Right atrium auricular region (tissue), 2 donors: Measurements from ENCODE around the gene B4GAT1. TPM values are rescaled to one million over a fixed set of nuclear protein-coding genes. Genes with fewer than 3 reads are reported as not detected.
"Not testable (repeated sequence)": the region's sequence is repeated elsewhere in the genome, so short reads cannot be mapped to it uniquely, and the experiment has no call there.

Experiments
- DNase-seq: peaks from one replicate; pipeline ENCODE4 v3.0.0-alpha.2; 2019; ENCODE audit warnings: low spot score
- H3K27ac ChIP-seq, 2 donors: fragments of 200-600 bp; sonication (generic); 1 replicate in 1 of 2; 2 replicates in 1 of 2; pipeline ENCODE4 v1.5.1; 2016 to 2019
- H3K27me3 ChIP-seq, 2 donors: fragments of 200-600 bp; sonication (generic); one replicate each; pipeline versions ENCODE4 v1.5.1 to v1.6.0; 2017 to 2019
- H3K36me3 ChIP-seq: fragments of 200-600 bp; sonication (generic); one replicate; pipeline ENCODE4 v1.5.1; 2016
- H3K4me1 ChIP-seq, 2 donors: fragments of 200-600 bp; sonication (generic); one replicate each; pipeline versions ENCODE4 v1.5.1 to v1.6.0; 2017 to 2019
- H3K4me3 ChIP-seq, 2 donors: fragments of 200-600 bp; sonication (generic); 1 replicate in 1 of 2; 2 replicates in 1 of 2; pipeline ENCODE4 v1.5.1; 2017 to 2019; ENCODE audit warnings: mild to moderate bottlenecking in 1 of 2, moderate library complexity in 1 of 2
- H3K9me3 ChIP-seq, 2 donors: fragments of 200-600 bp; sonication (generic); one replicate each; pipeline ENCODE4 v1.5.1; 2019
- total RNA-seq, 2 donors: library from RNA; depleted of rRNA; stranded (reverse); fragments of >200 nt; gene quantifications; one replicate each; pipeline ENCODE4 v1.1.0, GENCODE V29; 2016
- TF ChIP-seq, protein P1 (sequence below), 2 donors: fragments of 200-600 bp; sonication (generic); IDR thresholded peaks; one replicate each; pipeline ENCODE4 v1.5.1; 2019; ENCODE audit warnings: antibody characterized with exemption in 2 of 2

B4GAT1 gene
- total RNA-seq, 2 donors from 2014 or later = 61.1 to 64.3 TPM

DNA sequence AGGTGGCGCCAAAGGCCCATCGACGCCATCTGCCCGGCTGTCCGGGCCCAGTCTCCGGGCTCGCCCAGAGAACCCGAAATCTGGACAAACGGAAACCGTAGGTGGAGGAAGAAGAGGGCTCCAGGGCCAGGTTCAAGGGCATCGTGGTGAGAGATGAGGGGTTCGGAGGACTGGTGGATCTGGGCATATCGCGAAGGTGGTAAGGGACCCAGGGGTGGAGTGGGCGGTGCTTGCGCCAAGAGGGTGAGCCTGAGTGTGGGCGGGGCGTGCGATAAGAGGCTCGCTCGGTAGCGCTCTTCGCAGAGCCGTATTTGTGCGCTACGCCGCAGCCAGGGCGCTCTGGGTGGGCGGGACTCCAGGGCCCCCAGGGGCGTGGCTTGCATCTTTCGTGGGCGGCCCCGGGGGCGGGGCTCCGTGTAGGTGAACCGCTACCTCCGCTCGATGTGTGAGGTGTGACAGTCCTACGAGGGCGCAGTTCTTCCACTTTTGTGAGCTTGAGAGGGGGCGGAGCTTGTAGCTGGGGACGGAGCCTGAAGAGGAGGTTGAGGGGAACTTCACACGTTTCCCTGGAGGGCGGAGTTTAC, 35.4 kb downstream of the B4GAT1 start:
- DNase-seq = peak; percentile 92
- Histone ChIP-seq H3K36me3 (no peaks in the 10 kb centered on the region), H3K4me1 (peaks cover 0 to 42% of the 10 kb centered on the region in 2 donors), H3K27me3 (no peaks in the 10 kb centered on the region), H3K9me3 (no peaks in the 10 kb centered on the region), H3K27ac (peak overlapping the region; percentile 90 to 94), H3K4me3 (peak overlapping the region; percentile 40 to 58)
- TF ChIP-seq, protein P1, sequence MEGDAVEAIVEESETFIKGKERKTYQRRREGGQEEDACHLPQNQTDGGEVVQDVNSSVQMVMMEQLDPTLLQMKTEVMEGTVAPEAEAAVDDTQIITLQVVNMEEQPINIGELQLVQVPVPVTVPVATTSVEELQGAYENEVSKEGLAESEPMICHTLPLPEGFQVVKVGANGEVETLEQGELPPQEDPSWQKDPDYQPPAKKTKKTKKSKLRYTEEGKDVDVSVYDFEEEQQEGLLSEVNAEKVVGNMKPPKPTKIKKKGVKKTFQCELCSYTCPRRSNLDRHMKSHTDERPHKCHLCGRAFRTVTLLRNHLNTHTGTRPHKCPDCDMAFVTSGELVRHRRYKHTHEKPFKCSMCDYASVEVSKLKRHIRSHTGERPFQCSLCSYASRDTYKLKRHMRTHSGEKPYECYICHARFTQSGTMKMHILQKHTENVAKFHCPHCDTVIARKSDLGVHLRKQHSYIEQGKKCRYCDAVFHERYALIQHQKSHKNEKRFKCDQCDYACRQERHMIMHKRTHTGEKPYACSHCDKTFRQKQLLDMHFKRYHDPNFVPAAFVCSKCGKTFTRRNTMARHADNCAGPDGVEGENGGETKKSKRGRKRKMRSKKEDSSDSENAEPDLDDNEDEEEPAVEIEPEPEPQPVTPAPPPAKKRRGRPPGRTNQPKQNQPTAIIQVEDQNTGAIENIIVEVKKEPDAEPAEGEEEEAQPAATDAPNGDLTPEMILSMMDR (IDR thresholded peaks at IDR 0.05) = peak; percentile 84 to 98

DNA sequence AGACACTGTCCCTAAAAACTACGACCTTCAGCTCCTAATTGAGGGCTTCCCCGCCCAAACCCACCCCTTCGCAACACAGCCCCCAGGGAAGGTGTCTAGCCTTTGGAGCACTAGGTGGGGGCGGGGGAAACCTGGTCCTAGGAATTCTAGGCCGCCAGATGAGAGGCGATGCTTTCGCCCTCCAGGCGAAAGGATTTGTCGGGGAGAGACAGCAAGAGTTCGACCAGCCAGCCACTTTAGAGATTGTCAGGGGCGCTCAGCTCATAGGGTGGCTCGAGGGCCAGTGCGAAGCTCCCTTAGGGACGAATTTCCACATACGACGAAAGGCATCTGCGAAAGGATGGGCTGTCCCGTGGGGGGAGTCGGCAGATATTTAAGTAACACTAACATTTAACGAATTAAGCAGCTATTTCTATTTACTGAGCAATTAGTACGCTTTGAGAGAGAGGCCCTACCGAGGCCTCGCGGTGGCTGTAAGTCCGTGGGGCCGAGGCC, 35.9 kb downstream of the B4GAT1 start:
- DNase-seq = no peak
- TF ChIP-seq, protein P1 (IDR thresholded peaks at IDR 0.05) = no peak
- Histone ChIP-seq H3K27me3 (no peaks in the 10 kb centered on the region), H3K36me3 (no peaks in the 10 kb centered on the region), H3K4me1 (peaks cover 0 to 36% of the 10 kb centered on the region in 2 donors), H3K9me3 (no peaks in the 10 kb centered on the region), H3K27ac (peak overlapping the region; percentile 90 to 94), H3K4me3 (peak overlapping the region; percentile 40 to 58)

DNA sequence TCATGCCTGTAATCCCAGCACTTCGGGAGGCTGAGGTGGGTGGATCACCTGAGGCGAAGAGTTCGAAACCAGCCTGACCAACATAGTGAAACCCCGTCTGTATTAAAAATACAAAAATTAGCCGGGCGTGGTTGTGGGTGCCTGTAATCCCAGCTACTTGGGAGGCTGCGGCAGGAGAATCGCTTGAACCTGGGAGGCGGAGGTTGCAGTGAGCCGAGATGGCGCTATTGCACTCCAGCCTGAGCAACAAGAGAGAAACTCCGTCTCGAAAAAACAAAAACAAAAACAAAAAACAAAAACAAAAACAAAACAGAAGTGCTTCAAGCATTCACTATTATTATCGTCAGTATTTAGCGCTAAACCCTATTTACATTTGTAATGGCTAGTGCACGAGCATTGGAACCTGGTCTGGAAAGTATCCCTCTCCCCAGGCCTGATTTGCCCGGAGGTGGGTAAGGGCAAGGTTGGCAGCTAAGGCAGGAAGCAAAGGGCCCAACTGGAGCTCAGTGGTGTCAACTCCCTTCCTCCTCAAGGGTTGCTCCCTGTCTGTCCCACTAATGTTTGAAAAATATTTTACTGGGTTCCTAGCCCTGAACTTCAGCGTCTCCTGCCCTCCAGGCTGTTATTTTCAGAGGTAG, 36.5 kb downstream of the B4GAT1 start:
- H3K27me3 ChIP-seq, H3K27ac ChIP-seq, DNase-seq, H3K36me3 ChIP-seq, H3K9me3 ChIP-seq, H3K4me3 ChIP-seq: not testable (repeated sequence)
- peaks cover 0 to 30% of the 10 kb centered on the region in 2 donors for H3K4me1 ChIP-seq

DNA sequence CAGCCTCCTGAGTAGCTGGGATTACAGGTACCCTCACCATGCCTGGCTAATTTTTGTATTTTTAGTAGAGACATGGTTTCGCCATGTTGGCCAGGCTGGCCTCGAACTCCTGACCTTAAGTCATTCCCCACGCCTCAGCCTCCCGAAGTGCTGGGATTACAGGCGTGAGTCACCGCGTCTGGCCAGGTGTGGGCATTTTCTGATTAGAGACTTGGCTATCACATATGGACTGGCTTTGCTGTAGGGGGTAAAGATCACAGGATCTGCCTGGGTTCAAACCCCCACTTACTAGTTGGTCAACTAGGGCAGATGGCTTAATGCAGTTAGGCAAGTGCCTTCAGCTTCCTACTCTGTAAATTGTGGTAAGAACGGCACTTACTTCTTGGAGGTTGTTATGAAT, 37.1 kb downstream of the B4GAT1 start:
- DNase-seq = no peak
- Histone ChIP-seq H3K27ac (no peak overlapping the region), H3K36me3 (no peaks in the 10 kb centered on the region), H3K9me3 (no peaks in the 10 kb centered on the region), H3K4me1 (peaks cover 0 to 26% of the 10 kb centered on the region in 2 donors), H3K27me3 (no peaks in the 10 kb centered on the region), H3K4me3 (no peak overlapping the region)
- TF ChIP-seq, protein P1 (IDR thresholded peaks at IDR 0.05) = no peak

DNA sequence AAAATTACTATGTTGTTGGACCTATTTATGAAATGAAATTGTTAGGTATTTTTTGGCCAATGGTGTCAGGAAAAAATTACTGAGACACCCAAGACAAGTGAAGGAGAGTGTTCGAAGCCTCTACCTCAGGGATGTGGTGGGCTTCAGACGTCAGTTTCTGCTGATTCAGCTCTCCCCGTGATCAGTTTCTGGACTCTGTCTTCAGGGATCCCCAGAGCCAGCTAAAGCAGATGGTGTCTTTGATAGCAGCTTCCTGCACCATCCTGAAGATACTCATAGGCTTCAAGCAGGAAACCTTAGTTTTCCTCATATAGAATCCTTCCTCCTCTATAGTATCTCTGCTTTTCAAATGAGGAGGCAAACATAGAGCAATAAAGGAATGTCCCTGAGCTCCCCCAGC, 38.0 kb downstream of the B4GAT1 start:
- TF ChIP-seq, protein P1 (IDR thresholded peaks at IDR 0.05) = no peak
- H3K9me3 ChIP-seq = no peaks in the 10 kb centered on the region

DNA sequence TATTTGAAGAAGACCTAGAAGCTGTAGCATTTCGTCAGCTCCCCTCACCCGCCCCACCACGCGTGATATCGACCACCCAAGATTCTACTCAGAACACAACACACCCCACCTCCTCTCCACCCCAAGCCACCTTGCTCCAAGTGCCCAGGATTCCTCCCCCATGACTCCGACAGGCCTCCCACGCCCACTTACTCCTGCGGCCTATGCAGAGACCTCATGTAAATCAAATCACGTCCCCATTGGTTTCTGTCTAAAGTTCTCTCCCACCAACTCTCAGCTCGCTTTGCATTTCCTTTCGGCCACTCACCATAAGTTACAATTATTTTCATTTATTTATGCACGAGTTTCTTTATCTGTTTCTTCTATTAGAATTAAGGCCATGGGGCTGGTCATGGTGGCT, 44.8 kb downstream of the B4GAT1 start:
- no peaks in the 10 kb centered on the region for H3K4me1 ChIP-seq
- TF ChIP-seq, protein P1 (IDR thresholded peaks at IDR 0.05) = no peak
- H3K36me3 ChIP-seq = no peaks in the 10 kb centered on the region
- no peaks in the 10 kb centered on the region for H3K9me3 ChIP-seq
- DNase-seq = no peak
- no peaks in the 10 kb centered on the region for H3K27me3 ChIP-seq
- H3K4me3 ChIP-seq = no peak overlapping the region
- no peak overlapping the region for H3K27ac ChIP-seq

More for the DNA sequence above, 38.0 kb downstream of the B4GAT1 start:
- Histone ChIP-seq H3K27ac (no peak overlapping the region), H3K36me3 (no peaks in the 10 kb centered on the region), H3K4me3 (no peak overlapping the region), H3K4me1 (peaks cover 0 to 17% of the 10 kb centered on the region in 2 donors), H3K27me3 (no peaks in the 10 kb centered on the region)
- no peak for DNase-seq
